Chondrocyte (in vitro differentiated cells): ENCODE measurements around the gene ETF1. TPM values are rescaled to one million over a fixed set of nuclear protein-coding genes. Genes with fewer than 3 reads are reported as not detected.
"Not testable (repeated sequence)": the region's sequence is repeated elsewhere in the genome, so short reads cannot be mapped to it uniquely, and the experiment has no call there.

Experiments used
- DNase-seq: peaks from one replicate; pipeline ENCODE4 v3.0.0; 2021; ENCODE audit warnings: mixed read lengths, low spot score
- H3K27ac Mint-ChIP-seq: one replicate; pipeline ENCODE4 v1.8.0; 2021; ENCODE audit warnings: mild to moderate bottlenecking, moderate library complexity, mixed read lengths; ENCODE audit not compliant: unreplicated experiment
- H3K27me3 Mint-ChIP-seq: 2 replicates; pipeline ENCODE4 v1.8.0; 2021; ENCODE audit warnings: low read depth, mixed read lengths
- H3K36me3 Mint-ChIP-seq: 2 replicates; pipeline ENCODE4 v1.8.0; 2021; ENCODE audit warnings: low read depth, mixed read lengths
- H3K4me1 Mint-ChIP-seq: 2 replicates; pipeline ENCODE4 v1.8.0; 2021; ENCODE audit warnings: low read depth, mild to moderate bottlenecking, mixed read lengths
- H3K4me3 Mint-ChIP-seq: one replicate; pipeline ENCODE4 v1.8.0; 2021; ENCODE audit warnings: mild to moderate bottlenecking, moderate library complexity, mixed read lengths; ENCODE audit not compliant: unreplicated experiment
- H3K9me3 Mint-ChIP-seq: 2 replicates; pipeline ENCODE4 v1.8.0; 2021; ENCODE audit warnings: low read depth, mixed read lengths
- CTCF ChIP-seq: fragments of 200-600 bp; sonication (generic); IDR thresholded peaks from 2 replicates; pipeline ENCODE4 v1.5.0; 2021; ENCODE audit warnings: antibody characterized with exemption, mild to moderate bottlenecking, moderate library complexity
- total RNA-seq: library from RNA; stranded (reverse); gene quantifications from 3 replicates; pipeline ENCODE4 v1.2.1, GENCODE V29; 2021

ETF1 gene
- total RNA-seq, 1 donor from 2014 or later = 92.1 TPM

GRCh38 chr5:138488481-138488945 is 54.5 kb downstream of the ETF1 start:
- Mint-ChIP-seq H3K4me1 (peaks cover 8% of the 10 kb centered on the region), H3K27ac (no peak overlapping the region), H3K36me3 (no peaks in the 10 kb centered on the region), H3K27me3 (peaks cover 20% of the 10 kb centered on the region), H3K9me3 (no peaks in the 10 kb centered on the region), H3K4me3 (no peak overlapping the region)
- no peak for TF ChIP-seq CTCF
- DNase-seq = no peak

DNA sequence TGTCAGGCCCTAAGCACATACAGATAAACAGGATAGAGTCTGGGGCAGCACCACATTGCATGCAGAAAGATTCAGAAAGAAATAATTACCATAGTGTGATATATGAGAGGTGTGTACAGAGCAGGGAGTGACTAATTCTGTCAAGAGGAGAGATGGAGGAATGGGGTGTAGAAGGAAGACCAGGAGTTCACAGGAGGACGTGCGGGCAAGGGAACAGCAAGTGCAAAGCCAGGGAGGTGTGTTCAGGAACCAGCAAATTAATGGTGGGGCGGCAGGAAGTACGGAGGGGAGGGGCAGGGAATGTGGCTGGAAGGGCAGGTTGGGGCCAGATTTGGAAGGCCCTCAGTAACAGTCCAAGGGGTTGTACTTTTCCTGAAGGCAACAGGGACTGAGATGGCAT is 60.4 kb downstream of the ETF1 start:
- TF ChIP-seq CTCF = no peak
- H3K4me1 Mint-ChIP-seq = no peaks in the 10 kb centered on the region
- no peak for DNase-seq
- H3K4me3 Mint-ChIP-seq = no peak overlapping the region
- no peaks in the 10 kb centered on the region for H3K9me3 Mint-ChIP-seq
- no peak overlapping the region for H3K27ac Mint-ChIP-seq
- no peaks in the 10 kb centered on the region for H3K36me3 Mint-ChIP-seq
- peaks cover 2% of the 10 kb centered on the region for H3K27me3 Mint-ChIP-seq

GRCh38 chr5:138476918-138477317 is 66.1 kb downstream of the ETF1 start:
- TF ChIP-seq CTCF = no peak

DNA sequence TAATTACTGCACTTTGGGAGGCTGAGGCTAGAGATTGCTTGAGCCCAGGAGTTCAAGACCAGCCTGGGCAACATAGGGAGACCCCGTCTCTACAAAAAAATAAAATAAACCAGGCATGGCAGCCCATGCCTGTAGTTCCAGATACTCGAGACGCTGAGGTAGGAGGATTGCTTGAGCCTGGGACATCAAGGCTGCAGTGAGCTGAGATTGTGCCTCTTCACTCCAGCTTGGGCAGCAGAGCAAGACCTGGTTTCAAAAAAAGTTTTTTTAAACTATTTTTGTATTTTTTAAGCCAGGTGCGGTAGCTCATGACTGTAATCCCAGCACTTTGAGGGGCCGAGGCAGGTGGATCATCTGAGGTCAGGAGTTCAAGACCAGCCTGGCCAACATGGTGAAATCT is 69.9 kb downstream of the ETF1 start:
- DNase-seq, H3K4me3 Mint-ChIP-seq, H3K9me3 Mint-ChIP-seq, H3K4me1 Mint-ChIP-seq, H3K27ac Mint-ChIP-seq, H3K27me3 Mint-ChIP-seq, H3K36me3 Mint-ChIP-seq: not testable (repeated sequence)

More at GRCh38 chr5:138476918-138477317, 66.1 kb downstream of the ETF1 start:
- Mint-ChIP-seq H3K4me3 (no peak overlapping the region), H3K4me1 (no peaks in the 10 kb centered on the region), H3K9me3 (no peaks in the 10 kb centered on the region), H3K36me3 (no peaks in the 10 kb centered on the region), H3K27me3 (peaks cover 6% of the 10 kb centered on the region), H3K27ac (no peak overlapping the region)
- no peak for DNase-seq

GRCh38 chr5:138472353-138472752 is 70.7 kb downstream of the ETF1 start:
- peaks cover 14% of the 10 kb centered on the region for H3K4me1 Mint-ChIP-seq
- H3K27ac Mint-ChIP-seq = no peak overlapping the region
- peaks cover 6% of the 10 kb centered on the region for H3K27me3 Mint-ChIP-seq
- H3K36me3 Mint-ChIP-seq = peaks cover 12% of the 10 kb centered on the region
- no peak for DNase-seq
- H3K9me3 Mint-ChIP-seq = no peaks in the 10 kb centered on the region
- no peak for TF ChIP-seq CTCF
- no peak overlapping the region for H3K4me3 Mint-ChIP-seq

DNA sequence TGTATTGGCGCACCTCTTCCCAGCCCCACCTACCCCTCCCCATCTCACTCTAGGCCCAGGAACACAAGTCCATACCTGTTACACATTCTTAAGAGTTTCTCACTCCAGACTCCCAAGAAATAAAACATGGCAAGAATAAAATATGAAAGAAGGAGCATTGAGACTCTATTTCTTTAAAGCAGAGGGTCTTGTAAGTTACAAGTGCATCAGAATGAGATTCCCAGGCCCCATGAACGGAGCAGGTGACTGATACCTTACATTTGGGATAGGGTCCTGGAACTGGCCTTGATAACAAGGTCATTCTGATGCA is 72.0 kb downstream of the ETF1 start:
- Mint-ChIP-seq H3K36me3 (peaks cover 19% of the 10 kb centered on the region), H3K27me3 (peaks cover 4% of the 10 kb centered on the region), H3K27ac (no peak overlapping the region), H3K4me3 (no peak overlapping the region), H3K4me1 (peaks cover 24% of the 10 kb centered on the region), H3K9me3 (no peaks in the 10 kb centered on the region)
- TF ChIP-seq CTCF = no peak
- DNase-seq = no peak
